ENCODE measurements around the gene HSD17B13.
"Not testable (repeated sequence)": the region's sequence is repeated elsewhere in the genome, so short reads cannot be mapped to it uniquely, and the experiment has no call there.

DNA sequence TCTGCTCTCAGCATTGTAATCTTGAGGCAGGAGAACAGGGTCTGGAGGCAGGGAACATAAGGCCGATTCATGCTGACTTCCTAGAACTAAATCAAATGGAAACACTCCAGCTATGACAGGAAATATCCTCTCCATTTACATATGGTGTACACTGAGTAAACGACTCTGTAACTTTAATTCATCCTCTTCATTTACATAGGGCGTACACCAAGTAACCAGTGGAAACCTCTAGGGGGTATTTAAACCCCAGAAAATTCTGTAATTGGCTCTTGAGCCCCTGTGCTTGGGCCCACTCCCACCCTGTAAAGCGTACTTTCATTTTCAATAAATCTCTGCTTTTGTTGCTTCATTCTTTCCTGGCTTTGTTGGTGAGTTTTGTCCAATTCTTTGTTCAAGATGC lies 7.7 kb downstream of the HSD17B13 start:
- TF ChIP-seq, protein P1, sequence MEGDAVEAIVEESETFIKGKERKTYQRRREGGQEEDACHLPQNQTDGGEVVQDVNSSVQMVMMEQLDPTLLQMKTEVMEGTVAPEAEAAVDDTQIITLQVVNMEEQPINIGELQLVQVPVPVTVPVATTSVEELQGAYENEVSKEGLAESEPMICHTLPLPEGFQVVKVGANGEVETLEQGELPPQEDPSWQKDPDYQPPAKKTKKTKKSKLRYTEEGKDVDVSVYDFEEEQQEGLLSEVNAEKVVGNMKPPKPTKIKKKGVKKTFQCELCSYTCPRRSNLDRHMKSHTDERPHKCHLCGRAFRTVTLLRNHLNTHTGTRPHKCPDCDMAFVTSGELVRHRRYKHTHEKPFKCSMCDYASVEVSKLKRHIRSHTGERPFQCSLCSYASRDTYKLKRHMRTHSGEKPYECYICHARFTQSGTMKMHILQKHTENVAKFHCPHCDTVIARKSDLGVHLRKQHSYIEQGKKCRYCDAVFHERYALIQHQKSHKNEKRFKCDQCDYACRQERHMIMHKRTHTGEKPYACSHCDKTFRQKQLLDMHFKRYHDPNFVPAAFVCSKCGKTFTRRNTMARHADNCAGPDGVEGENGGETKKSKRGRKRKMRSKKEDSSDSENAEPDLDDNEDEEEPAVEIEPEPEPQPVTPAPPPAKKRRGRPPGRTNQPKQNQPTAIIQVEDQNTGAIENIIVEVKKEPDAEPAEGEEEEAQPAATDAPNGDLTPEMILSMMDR (IDR thresholded peaks at IDR 0.05), result not testable (repeated sequence)
- TF ChIP-seq EZH2 (IDR thresholded peaks at IDR 0.05; ENCODE audit: borderline replicate concordance, insufficient read depth, low read depth, low read length, poor library complexity, severe bottlenecking), result not testable (repeated sequence)
